ENCODE data around the gene NARF. TPM values are rescaled to one million over a fixed set of nuclear protein-coding genes. Genes with fewer than 3 reads are reported as not detected.
A peak's percentile ranks its signal among the peaks of the same experiment; 100 is the strongest.

The NARF gene
- total RNA-seq, 4 donors from 2014 or later, result 44.1 to 133 (median 61.1) TPM

DNA sequence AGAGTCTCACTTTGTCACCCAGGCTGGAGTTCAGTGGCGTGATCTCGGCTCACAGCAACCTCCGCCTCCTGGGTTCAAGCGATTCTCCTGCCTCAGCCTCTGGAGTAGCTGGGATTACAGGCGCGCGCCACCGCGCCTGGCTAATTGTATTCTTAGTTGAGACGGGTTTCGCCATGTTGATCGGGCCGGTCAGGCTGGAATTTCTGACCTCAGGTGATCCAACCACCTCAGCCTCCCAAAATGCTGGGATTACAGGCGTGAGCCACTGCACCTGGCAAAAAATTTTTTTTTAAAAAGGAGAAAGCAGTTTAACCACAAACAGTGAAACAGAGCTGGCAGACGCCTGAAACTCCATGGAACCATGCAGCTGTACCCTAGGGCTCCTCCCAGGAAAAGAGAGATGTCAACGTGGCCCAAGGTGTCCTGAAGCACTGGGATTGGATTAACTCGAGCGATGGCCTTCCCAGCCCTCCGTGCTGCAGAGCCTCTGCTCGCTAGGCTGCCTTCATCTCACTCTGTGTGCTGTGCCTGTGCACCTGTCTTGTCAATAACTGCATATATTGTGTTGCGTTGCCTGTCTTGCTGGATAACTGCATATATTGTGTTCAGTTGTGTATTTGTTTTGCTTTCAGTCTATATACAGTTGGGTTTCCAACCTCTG, 31.4 kb downstream of the NARF start:
- H3K9me3 ChIP-seq, result no peaks in the 10 kb centered on the region
- H3K27me3 ChIP-seq, result no peaks in the 10 kb centered on the region
- TF ChIP-seq, protein P1, sequence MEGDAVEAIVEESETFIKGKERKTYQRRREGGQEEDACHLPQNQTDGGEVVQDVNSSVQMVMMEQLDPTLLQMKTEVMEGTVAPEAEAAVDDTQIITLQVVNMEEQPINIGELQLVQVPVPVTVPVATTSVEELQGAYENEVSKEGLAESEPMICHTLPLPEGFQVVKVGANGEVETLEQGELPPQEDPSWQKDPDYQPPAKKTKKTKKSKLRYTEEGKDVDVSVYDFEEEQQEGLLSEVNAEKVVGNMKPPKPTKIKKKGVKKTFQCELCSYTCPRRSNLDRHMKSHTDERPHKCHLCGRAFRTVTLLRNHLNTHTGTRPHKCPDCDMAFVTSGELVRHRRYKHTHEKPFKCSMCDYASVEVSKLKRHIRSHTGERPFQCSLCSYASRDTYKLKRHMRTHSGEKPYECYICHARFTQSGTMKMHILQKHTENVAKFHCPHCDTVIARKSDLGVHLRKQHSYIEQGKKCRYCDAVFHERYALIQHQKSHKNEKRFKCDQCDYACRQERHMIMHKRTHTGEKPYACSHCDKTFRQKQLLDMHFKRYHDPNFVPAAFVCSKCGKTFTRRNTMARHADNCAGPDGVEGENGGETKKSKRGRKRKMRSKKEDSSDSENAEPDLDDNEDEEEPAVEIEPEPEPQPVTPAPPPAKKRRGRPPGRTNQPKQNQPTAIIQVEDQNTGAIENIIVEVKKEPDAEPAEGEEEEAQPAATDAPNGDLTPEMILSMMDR (IDR thresholded peaks at IDR 0.05), result no peak
- TF ChIP-seq POLR2A (IDR thresholded peaks at IDR 0.05), result no peak
- no peak for TF ChIP-seq EP300 (IDR thresholded peaks at IDR 0.05; ENCODE audit: low read depth)
- TF ChIP-seq POLR2AphosphoS5 (IDR thresholded peaks at IDR 0.05), result no peak
- H3K4me3 ChIP-seq, result no peak overlapping the region
- intact Hi-C loops (cut with DNase I; ENCODE audit: low total_unique reads), result loop anchor here (10.0 kb wide), 1 partner anchor 65 kb away; no protein-coding TSS in a partner anchor
- H3K27ac ChIP-seq, result no peak overlapping the region
- H3K4me1 ChIP-seq, result peaks cover 0 to 21% (median 14%) of the 10 kb centered on the region in 4 donors
- DNase-seq, result no peak
- in situ Hi-C loops (cut with MboI; ENCODE audit: low pct_ligation_motif_present in 1 of 4, low pct_unique_long_range_greater_than_20kb in 1 of 4, low sequenced_read_pairs in 3 of 4), result loop anchor here in 1 of 4 donors (10.0 kb wide), 1 partner anchor 65 kb away; no protein-coding TSS in a partner anchor
- 81 to 95% methylated on average over 8 to 21 of the region's 21 CpGs for WGBS, 2 donors (ENCODE audit: low coverage in 1 of 2)
- H3K36me3 ChIP-seq, result peaks cover 0 to 12% (median 2%) of the 10 kb centered on the region in 4 donors

GRCh38 chr17:82490512-82491195, 32.1 kb downstream of the NARF start:
- 40 to 68% methylated on average over 1 to 25 of the region's 25 CpGs for WGBS, 2 donors (ENCODE audit: low coverage in 1 of 2)
- Histone ChIP-seq H3K27me3 (no peaks in the 10 kb centered on the region), H3K27ac (no peak overlapping the region), H3K36me3 (peaks cover 0 to 6% (median under 1%) of the 10 kb centered on the region in 4 donors), H3K4me3 (no peak overlapping the region), H3K9me3 (no peaks in the 10 kb centered on the region), H3K4me1 (peaks cover 0 to 21% (median 16%) of the 10 kb centered on the region in 4 donors)
- intact Hi-C loops (cut with DNase I; ENCODE audit: low total_unique reads), result loop anchor here (10.0 kb wide), 1 partner anchor 64 kb away; no protein-coding TSS in a partner anchor
- in situ Hi-C loops (cut with MboI; ENCODE audit: low pct_ligation_motif_present in 1 of 4, low pct_unique_long_range_greater_than_20kb in 1 of 4, low sequenced_read_pairs in 3 of 4), result no loop called here
- peak; percentile 50 for DNase-seq
- TF ChIP-seq POLR2A (IDR thresholded peaks at IDR 0.05) (no peak), EP300 (IDR thresholded peaks at IDR 0.05; ENCODE audit: low read depth) (no peak), POLR2AphosphoS5 (IDR thresholded peaks at IDR 0.05) (peak in 1 of 3 donors; percentile 51)
- TF ChIP-seq, protein P1 (IDR thresholded peaks at IDR 0.05), result no peak

- H3K4me1 ChIP-seq, result peaks cover 4 to 22% (median 14%) of the 10 kb centered on the region in 4 donors
- no peaks in the 10 kb centered on the region for H3K27me3 ChIP-seq
- H3K9me3 ChIP-seq, result no peaks in the 10 kb centered on the region
- DNase-seq, result no peak
- no peak overlapping the region for H3K4me3 ChIP-seq
- H3K27ac ChIP-seq, result no peak overlapping the region
- in situ Hi-C loops (cut with MboI; ENCODE audit: low pct_ligation_motif_present in 1 of 4, low pct_unique_long_range_greater_than_20kb in 1 of 4, low sequenced_read_pairs in 3 of 4), result no loop called here
- H3K36me3 ChIP-seq, result peaks cover 0 to 4% (median 0%) of the 10 kb centered on the region in 4 donors
- TF ChIP-seq, protein P1 (IDR thresholded peaks at IDR 0.05), result no peak
- TF ChIP-seq POLR2A (IDR thresholded peaks at IDR 0.05) (no peak), EP300 (IDR thresholded peaks at IDR 0.05; ENCODE audit: low read depth) (no peak), POLR2AphosphoS5 (IDR thresholded peaks at IDR 0.05) (no peak)
- intact Hi-C loops (cut with DNase I; ENCODE audit: low total_unique reads), result loop anchor here (10.0 kb wide), 1 partner anchor 64 kb away; no protein-coding TSS in a partner anchor
- WGBS, 2 donors (ENCODE audit: low coverage in 1 of 2), result 92% methylated on average over 10 of the region's 10 CpGs; no CpG with 5 or more reads in 1 of the 2 donors
Measured at GRCh38 chr17:82491196-82491530, 32.6 kb downstream of the NARF start.

DNA sequence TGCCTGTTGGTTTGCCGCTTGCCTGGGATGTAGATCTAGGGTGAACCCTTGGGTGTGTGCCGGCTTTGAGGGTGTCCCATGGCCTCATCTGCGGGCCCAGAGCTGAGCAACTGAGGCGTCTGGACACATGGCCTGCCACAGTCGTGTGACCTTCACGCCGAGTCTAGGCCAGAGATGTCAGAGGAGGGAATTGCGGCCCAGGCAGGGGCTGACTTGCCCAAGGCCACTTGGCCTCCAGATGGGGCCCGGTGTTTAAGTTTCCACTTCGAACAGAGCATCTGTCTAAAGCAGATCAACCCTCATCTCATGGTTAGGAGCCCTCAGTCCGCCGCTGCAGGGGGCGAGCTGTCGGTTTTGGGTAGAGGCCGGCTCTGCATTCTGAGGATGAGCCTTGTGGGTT, 33.0 kb downstream of the NARF start:
- in situ Hi-C loops (cut with MboI; ENCODE audit: low pct_ligation_motif_present in 1 of 4, low pct_unique_long_range_greater_than_20kb in 1 of 4, low sequenced_read_pairs in 3 of 4), result no loop called here
- TF ChIP-seq POLR2AphosphoS5 (IDR thresholded peaks at IDR 0.05), result no peak
- TF ChIP-seq, protein P1 (IDR thresholded peaks at IDR 0.05), result no peak
- H3K27ac ChIP-seq, result no peak overlapping the region
- peaks cover 0 to 4% (median 0%) of the 10 kb centered on the region in 4 donors for H3K36me3 ChIP-seq
- peaks cover 5 to 22% (median 14%) of the 10 kb centered on the region in 4 donors for H3K4me1 ChIP-seq
- no peak for DNase-seq
- no peak overlapping the region for H3K4me3 ChIP-seq
- intact Hi-C loops (cut with DNase I; ENCODE audit: low total_unique reads), result loop anchor here (10.0 kb wide), 1 partner anchor 63 kb away; no protein-coding TSS in a partner anchor
- no peaks in the 10 kb centered on the region for H3K9me3 ChIP-seq
- 96% methylated on average over 15 of the region's 15 CpGs; no CpG with 5 or more reads in 1 of the 2 donors for WGBS, 2 donors (ENCODE audit: low coverage in 1 of 2)
- no peaks in the 10 kb centered on the region for H3K27me3 ChIP-seq

Data from transverse colon (tissue), 4 donors.